NCI-H748 (cell line): ENCODE data around the gene LYPLAL1.

Source experiments
- DNase-seq: peaks from one replicate; lab custom pipeline; 2025; ENCODE audit not compliant: unreplicated experiment; lab: John Stamatoyannopoulos, UW

Gene LYPLAL1

GRCh38 chr1:219173758-219174459 is at the start of gene LYPLAL1:
Gene LYPLAL1 (plus strand): TSS chr1:219173878. CDS start chr1:219173891, 13 bp downstream.
- DNase-seq: peak; percentile 88

GRCh38 chr1:219124163-219124562 is 49.5 kb upstream of the LYPLAL1 start:
- DNase-seq: no peak

- DNase-seq: no peak
Observed at GRCh38 chr1:219125342-219125741, 48.3 kb upstream of the LYPLAL1 start.

- DNase-seq: no peak
Observed at GRCh38 chr1:219126377-219126776, 47.3 kb upstream of the LYPLAL1 start.

- no peak for DNase-seq
Observed at GRCh38 chr1:219128957-219129356, 44.7 kb upstream of the LYPLAL1 start.

- DNase-seq: no peak
Observed at GRCh38 chr1:219130366-219130935, 43.2 kb upstream of the LYPLAL1 start.

GRCh38 chr1:219132939-219133338 is 40.7 kb upstream of the LYPLAL1 start:
- DNase-seq: no peak

GRCh38 chr1:219138747-219139146 is 34.9 kb upstream of the LYPLAL1 start:
- no peak for DNase-seq

GRCh38 chr1:219140303-219140877 is 33.3 kb upstream of the LYPLAL1 start:
- DNase-seq: no peak

GRCh38 chr1:219143735-219144134 is 29.9 kb upstream of the LYPLAL1 start:
- no peak for DNase-seq

GRCh38 chr1:219144658-219145315 is 28.9 kb upstream of the LYPLAL1 start:
- no peak for DNase-seq

- DNase-seq: no peak
Observed at GRCh38 chr1:219147571-219148019, 26.1 kb upstream of the LYPLAL1 start.

GRCh38 chr1:219149009-219149577 is 24.6 kb upstream of the LYPLAL1 start:
- DNase-seq: no peak

GRCh38 chr1:219149953-219150352 is 23.7 kb upstream of the LYPLAL1 start:
- DNase-seq: no peak

- DNase-seq: no peak
Observed at GRCh38 chr1:219150913-219151312, 22.8 kb upstream of the LYPLAL1 start.

- DNase-seq: no peak
Observed at GRCh38 chr1:219151467-219151866, 22.2 kb upstream of the LYPLAL1 start.

GRCh38 chr1:219152751-219153150 is 20.9 kb upstream of the LYPLAL1 start:
- DNase-seq: no peak

GRCh38 chr1:219153723-219154122 is 20.0 kb upstream of the LYPLAL1 start:
- DNase-seq: no peak

- no peak for DNase-seq
Observed at GRCh38 chr1:219155135-219155534, 18.5 kb upstream of the LYPLAL1 start.

GRCh38 chr1:219159946-219160645 is 13.6 kb upstream of the LYPLAL1 start:
- no peak for DNase-seq

GRCh38 chr1:219160967-219161366 is 12.7 kb upstream of the LYPLAL1 start:
- no peak for DNase-seq
